Activated CD8-positive, alpha-beta memory T cell treated with anti-CD3 and anti-CD28 coated beads for 48 hours (primary cell): ENCODE data around the gene UBE3D.
"Not testable (repeated sequence)": the region's sequence is repeated elsewhere in the genome, so short reads cannot be mapped to it uniquely, and the experiment has no call there.

ENCODE experiments used
- DNase-seq, 3 experiments: peaks; one replicate each; pipeline ENCODE4 v3.0.0-alpha.2; 2020; ENCODE audit warnings: low read depth in 2 of 3, low spot score in 2 of 3

Gene UBE3D

GRCh38 chr6:83057705-83058321, 7.8 kb downstream of the UBE3D start:
- DNase-seq: no peak

DNA sequence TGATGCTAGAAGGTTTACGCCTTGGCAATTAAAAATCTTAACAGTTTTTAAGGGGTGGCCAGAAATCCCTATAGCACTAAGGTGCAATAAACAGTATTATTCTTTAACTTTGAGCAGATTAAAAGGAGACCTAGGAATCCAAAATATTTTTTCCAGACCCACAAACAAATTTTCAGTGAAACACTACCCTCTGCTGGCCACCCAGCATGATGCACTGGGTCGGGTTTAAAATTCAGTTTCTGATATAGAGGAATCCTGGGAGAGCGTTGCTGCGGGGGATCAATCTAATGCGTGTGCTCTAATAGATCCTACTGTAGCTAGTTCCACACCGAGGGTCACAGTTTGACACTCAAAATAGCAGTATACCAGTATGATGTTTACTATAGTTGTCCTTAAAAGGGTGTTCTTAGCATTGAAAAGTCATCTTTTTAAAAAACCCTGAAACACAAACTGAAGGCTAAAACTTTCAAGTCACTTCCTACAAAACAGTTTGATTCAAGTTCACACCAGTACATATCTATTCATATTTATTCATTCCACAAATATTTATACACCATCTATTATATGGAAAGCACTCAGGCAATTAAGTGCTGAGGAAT, 10.2 kb downstream of the UBE3D start:
- no peak for DNase-seq

DNA sequence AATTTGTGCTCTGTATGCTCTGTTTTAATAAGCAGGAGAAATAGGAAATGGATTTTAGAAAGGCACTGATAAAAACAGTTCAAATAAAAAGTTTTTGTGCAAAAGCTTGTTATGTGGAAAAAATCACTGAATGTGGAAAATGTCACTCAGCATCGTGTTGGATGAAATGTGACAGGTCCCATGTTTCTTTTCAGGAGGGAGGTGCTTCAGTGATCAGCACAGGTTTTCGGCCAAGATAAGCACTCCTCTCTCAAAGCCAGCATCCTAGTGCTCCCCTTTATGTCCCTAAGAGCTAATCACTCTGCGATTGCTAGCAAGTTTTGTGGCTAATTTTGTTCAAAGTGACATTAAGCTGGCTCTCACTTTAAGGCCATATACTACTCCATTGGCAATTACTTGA, 12.0 kb downstream of the UBE3D start:
- DNase-seq: no peak

GRCh38 chr6:83051377-83052172, 14.1 kb downstream of the UBE3D start:
- no peak for DNase-seq

GRCh38 chr6:83047065-83047754, 18.4 kb downstream of the UBE3D start:
- DNase-seq: no peak

- no peak for DNase-seq
These were observed 21.4 kb downstream of the UBE3D start for GRCh38 chr6:83044091-83044768.

- no peak for DNase-seq
These were observed 23.1 kb downstream of the UBE3D start for GRCh38 chr6:83042467-83043053.

- DNase-seq: no peak
These were observed 27.4 kb downstream of the UBE3D start for GRCh38 chr6:83038246-83038645.

DNA sequence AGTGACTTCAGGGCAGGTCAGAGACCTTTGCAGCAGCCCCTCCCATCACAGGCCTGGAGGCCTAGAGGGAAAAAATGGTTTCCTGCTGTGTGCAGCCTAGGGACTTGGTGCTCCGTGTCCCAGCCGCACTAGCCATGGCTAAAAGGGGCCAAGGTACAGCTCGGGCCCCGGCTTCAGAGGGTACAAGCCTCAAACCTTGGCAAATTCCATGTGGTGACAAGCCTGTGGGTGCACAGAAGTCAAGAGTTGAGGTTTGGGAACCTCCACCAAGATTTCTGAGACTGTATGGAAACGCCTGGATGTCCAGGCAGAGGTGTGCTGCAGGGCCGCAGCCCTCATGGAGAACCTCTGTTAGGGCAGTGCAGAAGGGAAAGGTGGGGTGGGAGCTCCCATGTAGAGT, 34.0 kb downstream of the UBE3D start:
- no peak for DNase-seq

- DNase-seq: no peak
These were observed 45.9 kb downstream of the UBE3D start for GRCh38 chr6:83019741-83020140.

GRCh38 chr6:83011131-83011530, 54.5 kb downstream of the UBE3D start:
- DNase-seq: not testable (repeated sequence)

DNA sequence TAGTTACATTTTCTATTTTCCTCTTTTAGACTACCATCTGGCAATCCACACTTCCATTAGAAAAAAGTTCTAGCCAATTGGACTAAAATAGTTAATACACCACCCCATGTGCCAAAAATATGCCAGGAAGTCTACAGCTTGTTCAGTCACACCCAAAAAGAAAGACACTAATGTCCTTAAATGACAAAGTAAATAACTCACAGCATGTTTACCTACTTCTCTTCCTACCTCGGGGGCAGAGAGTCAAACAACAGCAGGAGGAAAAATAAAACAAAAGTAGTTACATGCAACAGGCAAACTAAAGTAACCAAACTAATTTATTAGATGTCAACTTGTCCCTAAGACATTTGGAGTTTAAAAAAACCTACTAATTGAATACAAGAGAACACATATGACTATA, 57.0 kb downstream of the UBE3D start:
- no peak for DNase-seq

DNA sequence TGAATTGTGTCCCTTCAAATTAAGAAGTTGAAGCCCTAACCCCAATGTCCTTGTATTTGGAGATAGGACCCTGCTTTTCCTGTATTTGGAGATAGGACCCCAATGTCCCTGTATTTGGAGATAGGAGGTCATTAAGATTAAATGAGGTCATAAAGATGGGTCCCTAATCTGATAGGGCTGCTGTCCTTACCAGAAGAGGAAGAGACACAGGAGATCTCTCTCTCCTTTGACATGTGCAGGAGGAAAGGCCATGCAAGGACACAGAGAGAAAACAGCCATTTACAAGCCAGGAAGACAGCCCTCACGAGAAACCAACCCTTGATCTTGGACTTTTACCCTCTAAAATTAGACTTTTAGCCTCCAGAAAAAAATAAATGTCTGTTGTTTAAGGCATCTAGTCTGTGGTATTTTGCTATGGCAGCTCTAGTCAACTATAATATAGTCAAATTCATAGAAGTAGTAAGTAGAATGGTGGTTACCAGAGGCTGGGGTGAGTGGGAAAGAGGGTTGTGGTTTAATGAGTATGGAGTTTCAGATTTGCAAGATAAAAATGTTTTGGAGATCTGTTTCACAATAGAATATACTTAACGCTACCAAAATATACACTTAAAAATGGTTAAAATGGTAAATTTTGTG, 59.3 kb downstream of the UBE3D start:
- DNase-seq: no peak

DNA sequence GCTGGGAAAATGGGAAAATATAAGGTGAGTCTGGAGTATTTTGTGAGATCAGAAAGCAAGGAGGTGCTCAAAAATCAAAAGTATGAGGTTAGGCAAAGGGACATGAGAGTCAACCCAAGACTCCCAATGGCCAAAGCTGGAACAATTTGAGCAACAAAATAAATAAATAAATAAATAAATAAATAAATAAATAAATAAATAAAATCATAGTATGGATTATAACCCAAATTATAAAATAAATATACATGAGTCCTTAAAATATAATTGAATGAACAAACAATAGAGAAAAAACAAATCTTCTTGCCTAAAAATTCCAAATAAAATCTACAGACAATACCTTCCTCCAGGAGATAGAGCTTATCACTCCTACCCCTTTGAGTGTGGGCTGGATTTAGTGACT, 69.5 kb downstream of the UBE3D start:
- DNase-seq: no peak

DNA sequence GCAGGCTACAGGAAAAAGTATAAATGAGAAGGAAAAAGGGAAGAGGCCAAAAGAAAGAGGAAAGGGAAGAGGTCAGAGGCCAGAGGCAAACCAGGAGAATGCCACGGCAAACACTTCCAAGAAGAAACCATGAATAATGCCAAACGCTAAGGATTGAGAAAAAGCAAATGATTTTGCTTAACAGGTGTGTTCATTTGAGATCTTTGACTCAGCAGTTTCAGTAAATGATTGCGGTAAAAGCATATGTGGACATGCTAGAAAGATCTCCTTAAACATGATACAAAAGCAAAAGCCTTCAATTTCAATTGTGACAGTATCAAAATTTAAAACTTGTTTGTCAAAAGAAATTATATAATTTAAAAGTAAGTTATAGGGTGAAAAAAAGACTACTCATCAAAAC, 70.6 kb downstream of the UBE3D start:
- no peak for DNase-seq

DNA sequence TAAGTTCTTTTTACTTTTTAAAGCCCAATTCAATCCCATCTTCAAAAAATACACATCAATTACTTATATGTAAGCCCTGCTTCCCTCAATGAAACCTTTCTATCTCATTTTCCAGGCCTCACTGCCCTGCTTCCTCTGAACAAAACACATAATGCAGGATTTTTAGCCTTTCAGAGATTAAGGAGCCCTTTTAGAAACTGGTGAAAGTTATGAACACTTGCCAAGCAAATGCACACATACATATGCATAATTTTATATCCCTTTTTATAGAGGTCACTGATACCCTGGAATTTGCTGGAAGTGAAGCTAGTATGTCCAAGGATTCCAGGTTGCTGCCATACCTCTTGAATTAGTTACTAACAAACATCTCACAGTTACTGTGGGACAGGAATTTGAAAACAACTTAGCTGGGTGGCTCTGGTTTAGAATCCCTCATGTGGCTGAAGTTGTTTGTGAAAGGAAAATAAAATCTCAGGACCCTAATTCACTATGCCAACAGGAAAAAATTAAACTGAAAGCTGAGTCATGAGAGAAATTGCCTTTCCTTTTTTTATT, 75.8 kb downstream of the UBE3D start:
- no peak for DNase-seq

GRCh38 chr6:82988930-82989351, 76.7 kb downstream of the UBE3D start:
- DNase-seq: no peak

GRCh38 chr6:82987951-82988350, 77.7 kb downstream of the UBE3D start:
- DNase-seq: no peak

DNA sequence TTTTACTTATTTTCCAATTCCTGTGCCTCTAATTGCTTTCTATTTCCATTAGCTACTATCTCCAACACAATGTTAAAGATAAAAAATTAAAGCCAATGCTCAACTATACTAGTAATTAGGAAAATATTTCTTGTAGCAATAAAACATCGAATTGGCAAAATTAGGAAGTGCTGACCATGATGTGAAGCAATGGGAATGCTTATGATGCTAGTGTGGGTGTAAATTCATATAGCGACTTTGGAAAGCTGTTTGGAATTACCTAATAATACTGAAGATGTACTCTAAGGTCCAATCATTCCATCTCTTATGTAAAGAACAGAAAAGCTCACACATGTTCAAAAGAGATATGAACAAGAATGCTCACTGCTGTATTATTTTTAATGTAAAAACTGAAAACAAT, 78.2 kb downstream of the UBE3D start:
- DNase-seq: no peak

DNA sequence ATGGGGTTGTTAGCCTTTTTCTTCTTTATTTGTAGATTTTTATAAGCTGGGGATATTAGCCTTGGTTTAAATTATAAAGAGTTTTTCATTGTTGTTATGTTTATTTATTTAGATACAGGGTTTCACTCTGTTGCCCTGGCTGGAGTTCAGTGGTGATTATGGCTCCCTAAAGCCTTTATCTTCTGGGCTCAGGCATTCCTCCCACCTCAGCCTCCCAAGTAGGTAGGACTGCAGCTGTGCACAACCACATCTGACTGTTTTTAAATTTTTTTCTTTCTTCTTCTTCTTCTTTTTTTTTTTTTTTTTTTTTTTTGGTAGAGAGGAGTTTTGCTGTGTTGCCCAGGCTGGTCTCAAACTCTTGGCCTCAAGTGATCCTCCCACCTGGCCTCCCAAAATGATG, 80.9 kb downstream of the UBE3D start:
- DNase-seq: no peak
